ENCODE data around the gene ASTN2. TPM values are rescaled to one million over a fixed set of nuclear protein-coding genes. Genes with fewer than 3 reads are reported as not detected.

Gene ASTN2
- total and polyA plus RNA-seq, 10 of the 15 experiments (the other 5 are each of a cell fraction or from before 2014, with no cell fraction given): 1.4 to 15.7 (median 7.0) TPM

DNA sequence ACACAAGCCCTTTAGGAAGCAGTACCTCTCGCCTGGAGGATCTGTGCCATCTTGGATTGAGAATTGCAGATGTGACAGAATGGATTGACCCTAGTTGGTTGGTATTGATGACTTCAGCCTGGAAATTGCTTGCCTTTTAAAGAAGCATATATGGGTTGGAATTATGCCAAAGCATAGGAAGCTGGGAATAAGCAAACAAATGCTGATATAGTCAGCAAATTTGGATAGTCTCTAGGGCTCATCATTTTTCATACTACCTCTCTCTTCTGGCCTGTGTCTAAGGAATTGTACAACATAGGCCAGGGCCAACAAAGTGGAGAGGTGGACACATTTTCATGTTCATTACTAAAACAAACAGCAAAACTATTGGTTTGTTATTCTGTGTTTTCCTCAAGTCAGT is 714.6 kb downstream of the ASTN2 start:
- H3K4me1 ChIP-seq (ENCODE audit: control insufficient read depth, insufficient read depth, low read length): no peaks in the 10 kb centered on the region
- no peak overlapping the region for H3K9ac ChIP-seq (ENCODE audit: control insufficient read depth, insufficient read depth, low read length)
- no peak overlapping the region for H2AFZ ChIP-seq (ENCODE audit: control insufficient read depth, low read depth, low read length)
- TF ChIP-seq, protein P1, sequence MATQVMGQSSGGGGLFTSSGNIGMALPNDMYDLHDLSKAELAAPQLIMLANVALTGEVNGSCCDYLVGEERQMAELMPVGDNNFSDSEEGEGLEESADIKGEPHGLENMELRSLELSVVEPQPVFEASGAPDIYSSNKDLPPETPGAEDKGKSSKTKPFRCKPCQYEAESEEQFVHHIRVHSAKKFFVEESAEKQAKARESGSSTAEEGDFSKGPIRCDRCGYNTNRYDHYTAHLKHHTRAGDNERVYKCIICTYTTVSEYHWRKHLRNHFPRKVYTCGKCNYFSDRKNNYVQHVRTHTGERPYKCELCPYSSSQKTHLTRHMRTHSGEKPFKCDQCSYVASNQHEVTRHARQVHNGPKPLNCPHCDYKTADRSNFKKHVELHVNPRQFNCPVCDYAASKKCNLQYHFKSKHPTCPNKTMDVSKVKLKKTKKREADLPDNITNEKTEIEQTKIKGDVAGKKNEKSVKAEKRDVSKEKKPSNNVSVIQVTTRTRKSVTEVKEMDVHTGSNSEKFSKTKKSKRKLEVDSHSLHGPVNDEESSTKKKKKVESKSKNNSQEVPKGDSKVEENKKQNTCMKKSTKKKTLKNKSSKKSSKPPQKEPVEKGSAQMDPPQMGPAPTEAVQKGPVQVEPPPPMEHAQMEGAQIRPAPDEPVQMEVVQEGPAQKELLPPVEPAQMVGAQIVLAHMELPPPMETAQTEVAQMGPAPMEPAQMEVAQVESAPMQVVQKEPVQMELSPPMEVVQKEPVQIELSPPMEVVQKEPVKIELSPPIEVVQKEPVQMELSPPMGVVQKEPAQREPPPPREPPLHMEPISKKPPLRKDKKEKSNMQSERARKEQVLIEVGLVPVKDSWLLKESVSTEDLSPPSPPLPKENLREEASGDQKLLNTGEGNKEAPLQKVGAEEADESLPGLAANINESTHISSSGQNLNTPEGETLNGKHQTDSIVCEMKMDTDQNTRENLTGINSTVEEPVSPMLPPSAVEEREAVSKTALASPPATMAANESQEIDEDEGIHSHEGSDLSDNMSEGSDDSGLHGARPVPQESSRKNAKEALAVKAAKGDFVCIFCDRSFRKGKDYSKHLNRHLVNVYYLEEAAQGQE (IDR thresholded peaks at IDR 0.05; ENCODE audit: low read depth, low read length): no peak
- TF ChIP-seq HDAC6 (IDR thresholded peaks at IDR 0.05; ENCODE audit: unreplicated experiment) (no peak), ZNF274 (IDR thresholded peaks at IDR 0.05; ENCODE audit: insufficient read depth, insufficient read length) (no peak)
- peaks cover 15 to 21% of the 10 kb centered on the region in 2 experiments for H3K36me3 ChIP-seq (ENCODE audit: control insufficient read depth in 2 of 2, insufficient read depth in 2 of 2, low read length in 1 of 2)
- DNase-seq (ENCODE audit: low read depth, low spot score): no peak
- ChIA-PET RAD21 (ENCODE audit: unreplicated experiment) (no interaction called here), POLR2A (no interaction called here), CTCF (interaction anchor here (1.2 kb wide), 1 partner anchor 25 kb away, joined by 3 read pairs; no protein-coding TSS in a partner anchor), SMC1A (ENCODE audit: uncharacterized antibody, unreplicated experiment) (no interaction called here)
- ATAC-seq: no peak
- intact Hi-C loops (cut with micrococcal nuclease; ENCODE audit: unreplicated experiment) (no loop called here), in situ Hi-C loops (cut with MboI) (no loop called here)
- H3K4me2 ChIP-seq (ENCODE audit: control insufficient read depth, insufficient read depth): no peak overlapping the region
- peaks cover 4% of the 10 kb centered on the region for H3K79me2 ChIP-seq (ENCODE audit: control insufficient read depth, insufficient read depth, low read length)
- WGBS (ENCODE audit: insufficient coverage, insufficient replicate concordance, low lambda C conversion rate, missing lambda C conversion rate): 100% methylated on average over 1 of the region's 1 CpG
- H4K20me1 ChIP-seq (ENCODE audit: control insufficient read depth, insufficient read depth): no peaks in the 10 kb centered on the region
- H3K27ac ChIP-seq (ENCODE audit: control insufficient read depth, insufficient read depth): no peak overlapping the region
- no peaks in the 10 kb centered on the region for H3K27me3 ChIP-seq (replicated peaks in 1 of 2; ENCODE audit: control insufficient read depth in 2 of 2, insufficient read depth in 2 of 2, low read length in 1 of 2)
- no peak overlapping the region for H3K4me3 ChIP-seq
- BruUV-seq (replicated peaks): no TSS peak
- FAIRE-seq: no peak
- no peaks in the 10 kb centered on the region; the same call in 2 of the 3 replicates for H3K9me3 ChIP-seq (replicated peaks; ENCODE audit: control insufficient read depth, insufficient read depth, low read length)

DNA sequence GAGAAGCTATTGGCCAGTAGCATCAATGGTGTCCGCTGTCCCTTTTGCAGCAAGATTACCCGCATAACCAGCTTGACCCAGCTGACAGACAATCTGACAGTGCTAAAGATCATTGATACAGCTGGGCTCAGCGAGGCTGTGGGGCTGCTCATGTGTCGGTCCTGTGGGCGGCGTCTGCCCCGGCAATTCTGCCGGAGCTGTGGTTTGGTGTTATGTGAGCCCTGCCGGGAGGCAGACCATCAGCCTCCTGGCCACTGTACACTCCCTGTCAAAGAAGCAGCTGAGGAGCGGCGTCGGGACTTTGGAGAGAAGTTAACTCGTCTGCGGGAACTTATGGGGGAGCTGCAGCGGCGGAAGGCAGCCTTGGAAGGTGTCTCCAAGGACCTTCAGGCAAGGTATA is 717.0 kb downstream of the ASTN2 start:
- Histone ChIP-seq H4K20me1 (ENCODE audit: control insufficient read depth, insufficient read depth) (no peaks in the 10 kb centered on the region), H3K36me3 (ENCODE audit: control insufficient read depth in 2 of 2, insufficient read depth in 2 of 2, low read length in 1 of 2) (peaks cover 15 to 21% of the 10 kb centered on the region in 2 experiments), H3K4me1 (ENCODE audit: control insufficient read depth, insufficient read depth, low read length) (no peaks in the 10 kb centered on the region), H3K9ac (ENCODE audit: control insufficient read depth, insufficient read depth, low read length) (no peak overlapping the region), H2AFZ (ENCODE audit: control insufficient read depth, low read depth, low read length) (no peak overlapping the region), H3K9me3 (replicated peaks; ENCODE audit: control insufficient read depth, insufficient read depth, low read length) (no peaks in the 10 kb centered on the region; the same call in 2 of the 3 replicates), H3K27ac (ENCODE audit: control insufficient read depth, insufficient read depth) (no peak overlapping the region), H3K4me3 (no peak overlapping the region), H3K4me2 (ENCODE audit: control insufficient read depth, insufficient read depth) (no peak overlapping the region), H3K79me2 (ENCODE audit: control insufficient read depth, insufficient read depth, low read length) (peaks cover 18% of the 10 kb centered on the region), H3K27me3 (replicated peaks in 1 of 2; ENCODE audit: control insufficient read depth in 2 of 2, insufficient read depth in 2 of 2, low read length in 1 of 2) (no peaks in the 10 kb centered on the region)
- TF ChIP-seq EED (IDR thresholded peaks at IDR 0.05; ENCODE audit: low read depth) (no peak), RELA (IDR thresholded peaks at IDR 0.05; ENCODE audit: borderline replicate concordance, partially characterized antibody) (no peak)
- SMC1A ChIA-PET (ENCODE audit: uncharacterized antibody, unreplicated experiment): no interaction called here
- RAD21 ChIA-PET (ENCODE audit: unreplicated experiment): no interaction called here
- CTCF ChIA-PET: no interaction called here
- POLR2A ChIA-PET: no interaction called here
- no peak for FAIRE-seq
- no peak for ATAC-seq
- in situ Hi-C loops (cut with MboI): no loop called here
- no peak for DNase-seq (ENCODE audit: low read depth, low spot score)
- 96% methylated on average over 16 of the region's 16 CpGs for WGBS (ENCODE audit: insufficient coverage, insufficient replicate concordance, low lambda C conversion rate, missing lambda C conversion rate)
- BruUV-seq (replicated peaks): no TSS peak
- intact Hi-C loops (cut with micrococcal nuclease; ENCODE audit: unreplicated experiment): no loop called here
